Measurements from ENCODE around the gene TARS1. TPM values are rescaled to one million over a fixed set of nuclear protein-coding genes. Genes with fewer than 3 reads are reported as not detected.

The TARS1 gene
- total RNA-seq, 1 experiment from 2014 or later: 304 TPM

- Mint-ChIP-seq H3K27ac (no peak overlapping the region), H3K27me3 (ENCODE audit: low read depth) (no peaks in the 10 kb centered on the region), H3K4me3 (no peak overlapping the region), H3K36me3 (peaks cover 3% of the 10 kb centered on the region), H3K9me3 (peaks cover 21% of the 10 kb centered on the region), H3K4me1 (no peaks in the 10 kb centered on the region)
- TF ChIP-seq SP1 (CRISPR knock-in tag; conservative IDR thresholded peaks at IDR 0.05): no peak
- CTCF ChIA-PET: no interaction called here
- POLR2A ChIA-PET: no interaction called here
- no peak for ATAC-seq
- no peak for DNase-seq (ENCODE audit: low spot score)
Observed at GRCh38 chr5:33430983-33431382, 9.8 kb upstream of the TARS1 start.

- no peak for ATAC-seq
- no peak for DNase-seq (ENCODE audit: low spot score)
- Mint-ChIP-seq H3K27ac (no peak overlapping the region), H3K9me3 (peaks cover 21% of the 10 kb centered on the region), H3K36me3 (peaks cover 3% of the 10 kb centered on the region), H3K4me3 (no peak overlapping the region), H3K27me3 (ENCODE audit: low read depth) (no peaks in the 10 kb centered on the region), H3K4me1 (no peaks in the 10 kb centered on the region)
- POLR2A ChIA-PET: no interaction called here
- no peak for TF ChIP-seq STAT6 (CRISPR knock-in tag; conservative IDR thresholded peaks at IDR 0.05; ENCODE audit: low read depth)
- TF ChIP-seq HMGA2 (CRISPR knock-in tag; IDR thresholded peaks at IDR 0.05): no peak
- TF ChIP-seq TEAD4 (CRISPR knock-in tag; IDR thresholded peaks at IDR 0.05): no peak
- no peak for TF ChIP-seq KAT7 (CRISPR knock-in tag; IDR thresholded peaks at IDR 0.05; ENCODE audit: borderline replicate concordance)
- TF ChIP-seq GRHL2 (CRISPR knock-in tag; IDR thresholded peaks at IDR 0.05; ENCODE audit: insufficient replicate concordance, severe bottlenecking): no peak
- TF ChIP-seq SOX15 (CRISPR knock-in tag; IDR thresholded peaks at IDR 0.05): no peak
- no peak for TF ChIP-seq ZNF425 (CRISPR knock-in tag; conservative IDR thresholded peaks at IDR 0.05)
- TF ChIP-seq TCF7 (CRISPR knock-in tag; IDR thresholded peaks at IDR 0.05; ENCODE audit: low read depth): no peak
- TF ChIP-seq ZNF423 (CRISPR knock-in tag; IDR thresholded peaks at IDR 0.05): no peak
- CTCF ChIA-PET: no interaction called here
Observed at GRCh38 chr5:33432656-33433055, 8.1 kb upstream of the TARS1 start.

- Mint-ChIP-seq H3K36me3 (peaks cover 3% of the 10 kb centered on the region), H3K27me3 (ENCODE audit: low read depth) (no peaks in the 10 kb centered on the region), H3K4me3 (no peak overlapping the region), H3K9me3 (peaks cover 19% of the 10 kb centered on the region), H3K4me1 (0 out of 2 replicates have a peak, but pooled peaks cover under 1% of the 10 kb centered on the region), H3K27ac (no peak overlapping the region)
- no peak for DNase-seq (ENCODE audit: low spot score)
- ChIA-PET CTCF (interaction anchor here (1.4 kb wide), 1 partner anchor 12 kb away, joined by 4 read pairs; no protein-coding TSS in a partner anchor), POLR2A (no interaction called here)
- ATAC-seq: no peak
- TF ChIP-seq ZSCAN18 (CRISPR knock-in tag; IDR thresholded peaks at IDR 0.05) (no peak), USF2 (CRISPR knock-in tag; IDR thresholded peaks at IDR 0.05) (no peak), ATF3 (CRISPR knock-in tag; conservative IDR thresholded peaks at IDR 0.05) (no peak), IRF2 (CRISPR knock-in tag; IDR thresholded peaks at IDR 0.05; ENCODE audit: borderline replicate concordance, low read depth) (no peak), E2F4 (CRISPR knock-in tag; IDR thresholded peaks at IDR 0.05; ENCODE audit: borderline replicate concordance, low read depth) (no peak), CTCF (IDR thresholded peaks at IDR 0.05) (no peak), CBFB (CRISPR knock-in tag; IDR thresholded peaks at IDR 0.05; ENCODE audit: low read depth) (no peak)
Observed at GRCh38 chr5:33433303-33434240, 7.2 kb upstream of the TARS1 start.

Data from WTC11 (cell line).